Measurements from ENCODE around the gene RAD51B. TPM values are rescaled to one million over a fixed set of nuclear protein-coding genes. Genes with fewer than 3 reads are reported as not detected.

Gene RAD51B
- total and polyA plus RNA-seq, 2 donors (not counting 1 experiment from before 2014, with no cell fraction given), result 4.6 to 16.3 TPM

- Histone ChIP-seq H3K9me3 (ENCODE audit: control insufficient read depth, insufficient read depth, low read depth, low read length) (no peaks in the 10 kb centered on the region), H3K27ac (ENCODE audit: insufficient read depth, low read length) (no peak overlapping the region), H3K79me2 (ENCODE audit: control insufficient read depth, insufficient read depth, low read length) (no peaks in the 10 kb centered on the region), H3K27me3 (ENCODE audit: control insufficient read depth, insufficient read depth, low read length) (no peaks in the 10 kb centered on the region), H4K20me1 (ENCODE audit: control insufficient read depth, extremely low read depth, insufficient read depth, low read length) (no peaks in the 10 kb centered on the region), H3K4me2 (ENCODE audit: extremely low read depth, insufficient read depth, low read length) (no peak overlapping the region), H3K4me3 (replicated peaks in 1 of 4; ENCODE audit: control extremely low read depth in 1 of 4, insufficient read depth in 1 of 4, low read depth in 3 of 4, low read length in 4 of 4) (no peak overlapping the region), H3K4me1 (ENCODE audit: control insufficient read depth, extremely low read depth, insufficient read depth, low read length) (peaks cover 5% of the 10 kb centered on the region), H2AFZ (ENCODE audit: low read length) (no peak overlapping the region), H3K36me3 (ENCODE audit: control insufficient read depth, insufficient read depth, low read length) (no peaks in the 10 kb centered on the region), H3K9ac (ENCODE audit: insufficient read depth, low read length) (no peak overlapping the region)
- no peak for DNase-seq (ENCODE audit: low read depth in 2 of 2)
- TF ChIP-seq CTCF (conservative IDR thresholded peaks at IDR 0.05 in 1 of 2, IDR thresholded peaks at IDR 0.05 in 1 of 2; ENCODE audit: low read depth in 1 of 2, low read length in 2 of 2), result no peak
Measured at GRCh38 chr14:68609012-68609411, 789.4 kb downstream of the RAD51B start.

- Histone ChIP-seq H3K9ac (ENCODE audit: insufficient read depth, low read length) (no peak overlapping the region), H4K20me1 (ENCODE audit: control insufficient read depth, extremely low read depth, insufficient read depth, low read length) (no peaks in the 10 kb centered on the region), H3K79me2 (ENCODE audit: control insufficient read depth, insufficient read depth, low read length) (no peaks in the 10 kb centered on the region), H2AFZ (ENCODE audit: low read length) (no peak overlapping the region), H3K36me3 (ENCODE audit: control insufficient read depth, insufficient read depth, low read length) (no peaks in the 10 kb centered on the region), H3K4me1 (ENCODE audit: control insufficient read depth, extremely low read depth, insufficient read depth, low read length) (peaks cover 5% of the 10 kb centered on the region), H3K4me2 (ENCODE audit: extremely low read depth, insufficient read depth, low read length) (no peak overlapping the region), H3K9me3 (ENCODE audit: control insufficient read depth, insufficient read depth, low read depth, low read length) (no peaks in the 10 kb centered on the region), H3K27ac (ENCODE audit: insufficient read depth, low read length) (no peak overlapping the region), H3K4me3 (replicated peaks in 1 of 4; ENCODE audit: control extremely low read depth in 1 of 4, insufficient read depth in 1 of 4, low read depth in 3 of 4, low read length in 4 of 4) (no peak overlapping the region), H3K27me3 (ENCODE audit: control insufficient read depth, insufficient read depth, low read length) (no peaks in the 10 kb centered on the region)
- TF ChIP-seq CTCF (conservative IDR thresholded peaks at IDR 0.05 in 1 of 2, IDR thresholded peaks at IDR 0.05 in 1 of 2; ENCODE audit: low read depth in 1 of 2, low read length in 2 of 2), result no peak
- no peak for TF ChIP-seq EZH2 (IDR thresholded peaks at IDR 0.05; ENCODE audit: low read length, missing control alignments)
- no peak for DNase-seq (ENCODE audit: low read depth in 2 of 2)
Measured at GRCh38 chr14:68610251-68610793, 790.7 kb downstream of the RAD51B start.

- no peak for DNase-seq (ENCODE audit: low read depth in 2 of 2)
- no peaks in the 10 kb centered on the region for H3K79me2 ChIP-seq (ENCODE audit: control insufficient read depth, insufficient read depth, low read length)
- no peaks in the 10 kb centered on the region for H3K27me3 ChIP-seq (ENCODE audit: control insufficient read depth, insufficient read depth, low read length)
- H3K9me3 ChIP-seq (ENCODE audit: control insufficient read depth, insufficient read depth, low read depth, low read length), result no peaks in the 10 kb centered on the region
- no peak overlapping the region for H2AFZ ChIP-seq (ENCODE audit: low read length)
- H3K4me2 ChIP-seq (ENCODE audit: extremely low read depth, insufficient read depth, low read length), result no peak overlapping the region
- H3K4me3 ChIP-seq (replicated peaks in 1 of 4; ENCODE audit: control extremely low read depth in 1 of 4, insufficient read depth in 1 of 4, low read depth in 3 of 4, low read length in 4 of 4), result no peak overlapping the region
- TF ChIP-seq CTCF (conservative IDR thresholded peaks at IDR 0.05 in 1 of 2, IDR thresholded peaks at IDR 0.05 in 1 of 2; ENCODE audit: low read depth in 1 of 2, low read length in 2 of 2) (no peak), EZH2 (IDR thresholded peaks at IDR 0.05; ENCODE audit: low read length, missing control alignments) (no peak)
- H3K9ac ChIP-seq (ENCODE audit: insufficient read depth, low read length), result no peak overlapping the region
- H3K27ac ChIP-seq (ENCODE audit: insufficient read depth, low read length), result no peak overlapping the region
- peaks cover 5% of the 10 kb centered on the region for H3K4me1 ChIP-seq (ENCODE audit: control insufficient read depth, extremely low read depth, insufficient read depth, low read length)
- no peaks in the 10 kb centered on the region for H4K20me1 ChIP-seq (ENCODE audit: control insufficient read depth, extremely low read depth, insufficient read depth, low read length)
- H3K36me3 ChIP-seq (ENCODE audit: control insufficient read depth, insufficient read depth, low read length), result no peaks in the 10 kb centered on the region
Measured at GRCh38 chr14:68611599-68611998, 792.0 kb downstream of the RAD51B start.
